ENCODE data around the gene OR11L1. TPM values are rescaled to one million over a fixed set of nuclear protein-coding genes. Genes with fewer than 3 reads are reported as not detected.

OR11L1 gene, protein sequence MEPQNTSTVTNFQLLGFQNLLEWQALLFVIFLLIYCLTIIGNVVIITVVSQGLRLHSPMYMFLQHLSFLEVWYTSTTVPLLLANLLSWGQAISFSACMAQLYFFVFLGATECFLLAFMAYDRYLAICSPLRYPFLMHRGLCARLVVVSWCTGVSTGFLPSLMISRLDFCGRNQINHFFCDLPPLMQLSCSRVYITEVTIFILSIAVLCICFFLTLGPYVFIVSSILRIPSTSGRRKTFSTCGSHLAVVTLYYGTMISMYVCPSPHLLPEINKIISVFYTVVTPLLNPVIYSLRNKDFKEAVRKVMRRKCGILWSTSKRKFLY
- total RNA-seq = not detected in 2 replicates

DNA sequence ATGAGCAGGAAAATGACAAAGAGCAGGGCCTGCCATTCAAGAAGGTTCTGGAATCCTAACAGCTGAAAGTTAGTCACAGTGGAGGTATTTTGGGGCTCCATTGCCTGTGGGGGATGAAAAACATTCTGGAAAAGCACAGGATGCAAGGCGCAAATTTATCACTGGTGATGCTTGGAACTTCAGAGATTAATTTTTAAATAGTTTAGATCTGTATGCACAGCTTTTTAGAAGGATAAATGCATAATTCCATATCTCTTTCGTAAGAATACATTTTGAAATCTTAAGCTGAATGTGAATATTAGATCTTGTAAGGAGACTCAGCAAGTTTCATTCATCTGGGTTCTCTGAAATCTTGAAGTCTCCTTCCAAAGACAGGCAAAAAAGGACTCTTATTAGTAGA lies at the start of gene OR11L1:
Gene OR11L1, minus strand, starts transcription at position 101 of the 400 bp plus-strand sequence. Its CDS starts 0 bp downstream, at position 101.

DNA sequence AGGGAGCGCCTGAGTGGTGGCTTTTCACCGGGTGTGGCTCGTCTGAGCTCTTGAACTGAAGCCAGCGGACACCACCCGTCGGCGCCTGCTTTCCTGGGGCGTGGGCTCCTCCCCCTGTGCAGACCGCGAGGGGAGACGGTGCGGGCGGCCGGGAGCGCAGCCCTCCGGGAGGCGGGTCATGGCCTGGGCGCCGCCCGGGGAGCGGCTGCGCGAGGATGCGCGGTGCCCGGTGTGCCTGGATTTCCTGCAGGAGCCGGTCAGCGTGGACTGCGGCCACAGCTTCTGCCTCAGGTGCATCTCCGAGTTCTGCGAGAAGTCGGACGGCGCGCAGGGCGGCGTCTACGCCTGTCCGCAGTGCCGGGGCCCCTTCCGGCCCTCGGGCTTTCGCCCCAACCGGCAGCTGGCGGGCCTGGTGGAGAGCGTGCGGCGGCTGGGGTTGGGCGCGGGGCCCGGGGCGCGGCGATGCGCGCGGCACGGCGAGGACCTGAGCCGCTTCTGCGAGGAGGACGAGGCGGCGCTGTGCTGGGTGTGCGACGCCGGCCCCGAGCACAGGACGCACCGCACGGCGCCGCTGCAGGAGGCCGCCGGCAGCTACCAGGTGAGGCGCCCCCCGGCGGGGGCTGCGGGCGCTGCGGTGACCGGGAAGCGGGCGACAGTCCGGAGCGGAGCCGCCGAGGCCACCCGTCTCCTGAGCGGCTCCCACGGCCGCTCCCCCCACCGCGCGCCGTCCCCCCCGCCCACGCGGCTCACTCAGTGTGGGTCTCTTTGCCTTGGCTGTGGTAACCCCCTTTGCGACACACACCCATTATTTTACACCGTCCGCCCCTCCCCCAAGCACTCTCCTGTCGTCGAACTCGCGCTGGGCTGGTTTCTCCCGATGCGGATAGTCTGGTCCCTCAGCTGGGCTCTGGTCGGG lies 15.6 kb upstream of the OR11L1 start, which contains the start of gene TRIM58:
Gene TRIM58, plus strand, starts transcription at position 119 of the 916 bp plus-strand sequence. Its CDS starts 60 bp downstream, at position 179.

DNA sequence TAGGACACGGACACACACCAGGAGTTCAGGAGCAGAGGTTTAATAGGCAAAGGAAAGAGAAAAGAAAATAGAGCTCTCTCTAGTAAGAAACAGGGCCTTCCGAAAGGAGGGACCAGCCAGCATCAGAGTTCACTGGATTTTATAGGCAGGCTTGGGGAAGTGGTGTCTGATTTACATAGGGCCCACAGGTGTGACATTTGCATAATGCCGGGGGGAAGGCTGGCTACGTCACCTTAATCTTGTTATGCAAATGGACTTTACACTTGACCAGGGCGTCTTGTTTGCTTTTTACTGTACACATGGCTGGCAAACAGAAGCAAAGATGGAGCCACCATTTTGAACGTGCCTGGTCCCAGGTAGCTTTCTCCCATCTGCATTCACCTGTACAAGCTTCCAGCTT lies 17.7 kb downstream of the OR11L1 start, which contains the start of gene OR14A16:
Gene OR14A16, minus strand, starts transcription at position 97 of the 400 bp plus-strand sequence. CDS start 8,390 bp downstream, outside the sequence.

Other genes with a start within 250 kb of the OR11L1 start
- not detected in 2 replicates for gene OR2G3, start 236.3 kb downstream of the OR11L1 start, total RNA-seq
- gene OR13G1, start 162.2 kb downstream of the OR11L1 start, total RNA-seq = not detected in 2 replicates
- not detected in 2 replicates for gene OR6F1, start 125.2 kb downstream of the OR11L1 start, total RNA-seq
- gene OR14K1, start 103.3 kb downstream of the OR11L1 start, total RNA-seq = not detected in 2 replicates
- gene OR14A2, start 93.8 kb downstream of the OR11L1 start, total RNA-seq = not detected in 2 replicates
- not detected in 2 replicates for gene OR1C1, start 81.3 kb downstream of the OR11L1 start, total RNA-seq
- gene OR14A16, start 17.8 kb downstream of the OR11L1 start, total RNA-seq = not detected in 2 replicates
- 0.07 and 0.13 TPM in 2 replicates for gene TRIM58, start 15.3 kb upstream of the OR11L1 start, total RNA-seq
- gene OR2W3, start 53.7 kb upstream of the OR11L1 start, total RNA-seq = not detected in 2 replicates
- not detected in 2 replicates for gene OR2T8, start 78.4 kb upstream of the OR11L1 start, total RNA-seq
- not detected in 2 replicates for gene OR2AJ1, start 83.0 kb upstream of the OR11L1 start, total RNA-seq
- gene OR2L8, start 107.0 kb upstream of the OR11L1 start, total RNA-seq = not detected in 2 replicates
- gene OR2AK2, start 123.3 kb upstream of the OR11L1 start, total RNA-seq = not detected in 2 replicates
- gene OR2L5, start 171.8 kb upstream of the OR11L1 start, total RNA-seq = not detected in 2 replicates
- gene OR2L2, start 188.2 kb upstream of the OR11L1 start, total RNA-seq = not detected in 2 replicates
- gene OR2L3, start 204.9 kb upstream of the OR11L1 start, total RNA-seq = not detected in 2 replicates